Activated naive CD4-positive, alpha-beta T cell treated with anti-CD3 and anti-CD28 coated beads, Interleukin-2, amount 10 ng/mL, durations not matched to agents 7 days and 5 days (primary cell): ENCODE data around the gene RGPD4.
"Not testable (repeated sequence)": the region's sequence is repeated elsewhere in the genome, so short reads cannot be mapped to it uniquely, and the experiment has no call there.

Experiments used
- CTCF ChIA-PET: fragments of 350-600 bp; sonication (Branson Sonifier 250); formaldehyde crosslinking; loops from one replicate; lab custom pipeline; 2021; ENCODE audit warnings: antibody characterized with exemption; lab: Charles Lee
- DNase-seq: peaks from one replicate; pipeline ENCODE4 v3.0.0-alpha.2; 2020
- H3K27ac Mint-ChIP-seq: one replicate; pipeline ENCODE4 v1.8.0; 2021; ENCODE audit warnings: mild to moderate bottlenecking, moderate library complexity, mixed read lengths
- H3K27me3 Mint-ChIP-seq: one replicate; pipeline ENCODE4 v1.8.0; 2021; ENCODE audit warnings: mild to moderate bottlenecking, mixed read lengths
- H3K36me3 Mint-ChIP-seq: one replicate; pipeline ENCODE4 v1.8.0; 2021; ENCODE audit warnings: mixed read lengths
- H3K4me1 Mint-ChIP-seq: one replicate; pipeline ENCODE4 v1.8.0; 2021; ENCODE audit warnings: mixed read lengths
- H3K4me3 Mint-ChIP-seq: one replicate; pipeline ENCODE4 v1.8.0; 2021; ENCODE audit warnings: mild to moderate bottlenecking, moderate library complexity, mixed read lengths
- H3K9me3 Mint-ChIP-seq: one replicate; pipeline ENCODE4 v1.8.0; 2021; ENCODE audit warnings: mixed read lengths

RGPD4 gene

DNA sequence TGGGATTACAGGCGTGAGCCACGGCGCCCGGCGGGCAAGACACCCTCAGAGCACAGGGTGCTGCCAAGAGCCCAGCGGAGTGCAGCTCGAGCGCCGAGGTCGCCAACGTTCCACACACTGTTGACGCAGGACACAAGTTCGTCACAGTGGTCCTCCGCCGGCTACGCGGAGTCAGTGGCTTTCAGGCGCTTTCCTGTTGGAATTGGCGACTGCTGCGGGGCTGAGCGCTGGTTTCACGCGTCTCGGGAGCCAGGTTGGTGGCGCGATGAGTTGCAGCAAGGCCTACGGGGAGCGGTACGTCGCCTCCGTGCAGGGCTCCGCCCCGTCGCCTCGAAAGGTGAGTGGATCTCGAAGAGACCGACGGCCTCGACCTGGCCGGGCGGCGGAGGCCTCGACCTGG, at the start of gene RGPD4:
TSS of gene RGPD4 (plus strand) at position 144 of the 400 bp plus-strand sequence. CDS start at position 266, 122 bp downstream.
- H3K9me3 Mint-ChIP-seq, H3K27ac Mint-ChIP-seq, H3K4me1 Mint-ChIP-seq, H3K4me3 Mint-ChIP-seq, H3K27me3 Mint-ChIP-seq, DNase-seq, H3K36me3 Mint-ChIP-seq, CTCF ChIA-PET: not testable (repeated sequence)

GRCh38 chr2:107777974-107778373, 48.7 kb upstream of the RGPD4 start:
- Mint-ChIP-seq H3K36me3 (no peaks in the 10 kb centered on the region), H3K9me3 (no peaks in the 10 kb centered on the region), H3K4me3 (no peak overlapping the region), H3K27ac (no peak overlapping the region), H3K27me3 (no peaks in the 10 kb centered on the region), H3K4me1 (no peaks in the 10 kb centered on the region)
- CTCF ChIA-PET, result no interaction called here
- no peak for DNase-seq

GRCh38 chr2:107785756-107786155, 40.9 kb upstream of the RGPD4 start:
- H3K27ac Mint-ChIP-seq, result no peak overlapping the region
- H3K4me1 Mint-ChIP-seq, result no peaks in the 10 kb centered on the region
- H3K27me3 Mint-ChIP-seq, result no peaks in the 10 kb centered on the region
- H3K4me3 Mint-ChIP-seq, result no peak overlapping the region
- CTCF ChIA-PET, result no interaction called here
- H3K9me3 Mint-ChIP-seq, result no peaks in the 10 kb centered on the region
- DNase-seq, result no peak
- H3K36me3 Mint-ChIP-seq, result no peaks in the 10 kb centered on the region

DNA sequence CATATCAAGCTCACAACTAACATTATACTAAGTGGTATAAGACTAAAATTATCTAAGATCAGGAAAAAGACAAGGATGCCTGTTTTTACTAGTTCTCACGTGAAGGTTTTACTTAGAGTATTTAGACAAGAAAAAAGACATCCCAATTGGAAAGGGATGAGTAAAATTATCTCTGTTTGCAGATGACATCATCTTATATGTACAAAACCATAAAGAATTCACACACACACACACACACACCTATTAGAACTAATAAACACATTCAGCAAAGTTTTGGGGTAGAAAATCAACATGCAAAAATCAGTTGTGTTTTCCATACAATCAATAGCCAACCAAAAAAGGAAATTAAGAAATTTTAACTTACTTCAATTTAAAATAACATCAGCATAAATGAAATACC, 35.9 kb upstream of the RGPD4 start:
- H3K4me3 Mint-ChIP-seq, result no peak overlapping the region
- DNase-seq, result no peak
- CTCF ChIA-PET, result no interaction called here
- no peaks in the 10 kb centered on the region for H3K36me3 Mint-ChIP-seq
- H3K4me1 Mint-ChIP-seq, result no peaks in the 10 kb centered on the region
- H3K27me3 Mint-ChIP-seq, result no peaks in the 10 kb centered on the region
- no peaks in the 10 kb centered on the region for H3K9me3 Mint-ChIP-seq
- no peak overlapping the region for H3K27ac Mint-ChIP-seq

GRCh38 chr2:107801498-107801897, 25.2 kb upstream of the RGPD4 start:
- Mint-ChIP-seq H3K9me3 (peaks cover under 1% of the 10 kb centered on the region), H3K27ac (no peak overlapping the region), H3K4me3 (no peak overlapping the region), H3K36me3 (no peaks in the 10 kb centered on the region), H3K27me3 (no peaks in the 10 kb centered on the region), H3K4me1 (no peaks in the 10 kb centered on the region)
- no peak for DNase-seq
- CTCF ChIA-PET, result interaction anchor here (0.7 kb wide), 1 partner anchor 387 kb away, joined by 4 read pairs; no protein-coding TSS in a partner anchor

GRCh38 chr2:107804608-107805498, 21.8 kb upstream of the RGPD4 start:
- Mint-ChIP-seq H3K27ac (no peak overlapping the region), H3K27me3 (no peaks in the 10 kb centered on the region), H3K9me3 (peaks cover 2% of the 10 kb centered on the region), H3K4me3 (no peak overlapping the region), H3K4me1 (no peaks in the 10 kb centered on the region), H3K36me3 (no peaks in the 10 kb centered on the region)
- CTCF ChIA-PET, result no interaction called here
- no peak for DNase-seq

GRCh38 chr2:107806901-107807300, 19.8 kb upstream of the RGPD4 start:
- no peak overlapping the region for H3K27ac Mint-ChIP-seq
- H3K27me3 Mint-ChIP-seq, result no peaks in the 10 kb centered on the region
- DNase-seq, result no peak
- no peaks in the 10 kb centered on the region for H3K36me3 Mint-ChIP-seq
- no peak overlapping the region for H3K4me3 Mint-ChIP-seq
- H3K4me1 Mint-ChIP-seq, result no peaks in the 10 kb centered on the region
- CTCF ChIA-PET, result no interaction called here
- peaks cover 2% of the 10 kb centered on the region for H3K9me3 Mint-ChIP-seq

DNA sequence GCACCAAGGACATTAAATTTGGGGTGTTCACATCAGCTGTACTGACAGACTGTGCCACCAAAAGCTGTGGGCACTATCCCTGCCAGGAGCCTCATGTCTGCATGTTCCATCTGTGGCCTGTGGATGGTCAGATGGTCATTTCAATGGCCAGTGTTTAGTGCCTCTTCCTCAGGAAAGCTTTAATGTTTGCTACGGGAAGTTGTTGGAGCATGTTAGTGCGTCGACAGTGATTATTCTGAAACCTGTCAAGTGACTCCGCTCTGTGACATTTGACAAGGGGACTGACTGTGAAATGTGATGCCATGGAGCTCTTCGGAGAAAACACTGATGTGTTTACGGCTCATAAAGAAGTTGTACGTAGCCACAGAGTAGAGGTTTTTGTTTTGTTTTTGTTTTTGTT, 18.7 kb upstream of the RGPD4 start:
- Mint-ChIP-seq H3K9me3 (peaks cover 2% of the 10 kb centered on the region), H3K27ac (no peak overlapping the region), H3K27me3 (no peaks in the 10 kb centered on the region), H3K36me3 (no peaks in the 10 kb centered on the region), H3K4me3 (no peak overlapping the region), H3K4me1 (no peaks in the 10 kb centered on the region)
- DNase-seq, result no peak
- CTCF ChIA-PET, result no interaction called here

DNA sequence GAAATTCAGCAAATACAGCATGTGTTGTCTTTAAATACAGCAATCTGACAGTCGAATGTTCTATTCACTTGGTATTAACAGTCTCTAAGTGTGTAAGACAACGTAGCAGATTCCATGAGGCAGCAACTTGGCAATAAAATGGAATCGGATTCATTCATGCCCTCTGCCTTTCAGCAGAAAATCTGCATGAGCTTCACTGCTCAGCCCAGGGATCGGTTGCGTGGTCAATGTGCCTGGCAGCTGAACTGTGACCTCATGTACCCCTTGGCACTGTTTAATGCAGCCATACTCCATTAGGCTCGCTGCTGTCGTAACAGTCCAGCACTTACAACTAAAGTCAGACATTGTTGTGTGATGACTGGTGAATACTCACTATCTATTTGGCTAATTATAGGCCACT, 17.7 kb upstream of the RGPD4 start:
- H3K27ac Mint-ChIP-seq, result no peak overlapping the region
- no peaks in the 10 kb centered on the region for H3K27me3 Mint-ChIP-seq
- peaks cover 2% of the 10 kb centered on the region for H3K9me3 Mint-ChIP-seq
- no peak overlapping the region for H3K4me3 Mint-ChIP-seq
- H3K4me1 Mint-ChIP-seq, result no peaks in the 10 kb centered on the region
- no peak for DNase-seq
- CTCF ChIA-PET, result no interaction called here
- H3K36me3 Mint-ChIP-seq, result no peaks in the 10 kb centered on the region

DNA sequence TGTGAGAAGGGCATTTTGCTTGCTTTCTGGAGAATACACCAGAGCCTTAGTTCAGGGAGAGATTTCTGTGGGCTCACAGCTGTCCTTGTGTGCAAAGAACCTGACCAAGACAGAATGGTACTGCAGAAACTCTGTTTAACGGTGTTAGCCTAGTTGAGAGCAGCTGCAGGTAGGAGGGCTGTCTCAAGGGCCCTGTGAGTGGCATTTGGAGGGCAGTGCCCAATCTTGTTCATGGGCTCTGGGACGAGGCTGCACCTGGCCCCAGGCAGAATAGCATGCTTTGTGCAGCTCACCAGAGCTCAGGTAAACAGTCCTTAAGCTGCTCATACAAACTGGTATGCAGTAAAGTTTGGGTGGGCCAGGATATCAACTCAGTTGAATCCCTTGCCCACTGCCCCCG, 16.9 kb upstream of the RGPD4 start:
- H3K4me1 Mint-ChIP-seq, result no peaks in the 10 kb centered on the region
- peaks cover 2% of the 10 kb centered on the region for H3K9me3 Mint-ChIP-seq
- DNase-seq, result no peak
- no peaks in the 10 kb centered on the region for H3K36me3 Mint-ChIP-seq
- no peak overlapping the region for H3K4me3 Mint-ChIP-seq
- no peak overlapping the region for H3K27ac Mint-ChIP-seq
- H3K27me3 Mint-ChIP-seq, result no peaks in the 10 kb centered on the region
- CTCF ChIA-PET, result no interaction called here

- CTCF ChIA-PET, result no interaction called here
- Mint-ChIP-seq H3K27ac (no peak overlapping the region), H3K36me3 (no peaks in the 10 kb centered on the region), H3K27me3 (no peaks in the 10 kb centered on the region), H3K4me1 (no peaks in the 10 kb centered on the region), H3K4me3 (no peak overlapping the region), H3K9me3 (peaks cover 2% of the 10 kb centered on the region)
- DNase-seq, result no peak
Observed at GRCh38 chr2:107810734-107811133, 16.0 kb upstream of the RGPD4 start.

DNA sequence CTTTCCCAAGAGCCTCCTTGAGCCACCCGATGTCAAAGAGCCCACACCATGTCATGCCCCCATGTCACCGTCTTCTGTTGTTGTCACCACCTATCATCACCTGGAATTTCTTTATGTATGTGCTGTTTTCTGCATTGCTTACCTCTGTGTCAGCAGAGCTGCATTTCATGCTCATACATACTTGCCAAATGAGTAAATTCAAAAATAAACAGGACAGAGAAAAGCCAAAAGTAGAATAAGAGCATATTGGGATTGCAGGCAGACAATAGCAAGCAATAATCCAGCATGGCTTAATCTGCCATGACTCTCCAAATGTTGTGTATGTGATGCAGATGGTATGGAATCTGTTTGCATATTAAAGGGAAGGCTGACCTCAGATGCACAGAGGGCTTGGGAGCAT, 15.3 kb upstream of the RGPD4 start:
- H3K27me3 Mint-ChIP-seq, result no peaks in the 10 kb centered on the region
- H3K4me1 Mint-ChIP-seq, result no peaks in the 10 kb centered on the region
- CTCF ChIA-PET, result no interaction called here
- H3K36me3 Mint-ChIP-seq, result no peaks in the 10 kb centered on the region
- H3K4me3 Mint-ChIP-seq, result no peak overlapping the region
- peaks cover 2% of the 10 kb centered on the region for H3K9me3 Mint-ChIP-seq
- no peak overlapping the region for H3K27ac Mint-ChIP-seq
- DNase-seq, result no peak

DNA sequence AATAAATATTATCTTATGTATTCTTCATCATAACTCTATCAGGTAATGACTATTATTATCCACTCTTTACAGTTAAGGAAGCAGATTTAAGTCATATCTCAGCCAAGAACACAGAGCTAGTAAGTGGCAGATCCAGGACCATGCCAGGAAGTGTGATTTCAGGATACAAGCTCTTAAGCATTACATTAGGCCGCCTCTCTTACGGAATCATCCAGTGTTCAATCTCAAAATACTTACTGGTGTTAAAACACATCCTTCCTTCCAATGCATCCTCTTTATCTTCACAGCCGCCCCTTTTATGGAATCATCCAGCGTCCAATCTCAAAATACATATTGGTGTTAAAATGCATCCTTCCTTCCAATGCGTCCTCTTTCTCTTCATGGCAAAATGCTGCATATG, 14.7 kb upstream of the RGPD4 start:
- Mint-ChIP-seq H3K27me3 (no peaks in the 10 kb centered on the region), H3K4me1 (no peaks in the 10 kb centered on the region), H3K27ac (no peak overlapping the region), H3K9me3 (no peaks in the 10 kb centered on the region), H3K4me3 (no peak overlapping the region), H3K36me3 (no peaks in the 10 kb centered on the region)
- CTCF ChIA-PET, result no interaction called here
- DNase-seq, result no peak

DNA sequence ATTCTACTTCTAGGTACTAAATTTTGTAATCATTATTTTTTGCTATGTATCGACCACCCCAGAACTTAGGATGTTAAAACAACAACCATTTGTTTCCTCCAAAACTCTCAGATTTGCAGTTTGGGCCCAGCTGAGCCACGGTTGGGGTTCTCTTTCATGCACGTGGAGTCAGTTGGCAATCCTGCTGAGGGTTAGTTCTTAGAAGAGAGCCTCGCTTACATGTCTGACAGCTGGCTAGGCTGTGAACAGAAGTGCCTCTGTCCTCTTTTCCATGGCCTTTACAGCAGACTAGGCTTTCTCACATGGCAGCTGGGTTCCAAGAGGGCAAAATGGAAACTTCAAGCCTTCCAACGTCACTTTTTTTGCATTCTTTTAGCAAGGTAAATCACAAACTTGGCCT, 9.3 kb upstream of the RGPD4 start:
- no peaks in the 10 kb centered on the region for H3K9me3 Mint-ChIP-seq
- no peaks in the 10 kb centered on the region for H3K4me1 Mint-ChIP-seq
- H3K27ac Mint-ChIP-seq, result no peak overlapping the region
- no peaks in the 10 kb centered on the region for H3K36me3 Mint-ChIP-seq
- no peaks in the 10 kb centered on the region for H3K27me3 Mint-ChIP-seq
- no peak for DNase-seq
- H3K4me3 Mint-ChIP-seq, result no peak overlapping the region
- CTCF ChIA-PET, result no interaction called here

DNA sequence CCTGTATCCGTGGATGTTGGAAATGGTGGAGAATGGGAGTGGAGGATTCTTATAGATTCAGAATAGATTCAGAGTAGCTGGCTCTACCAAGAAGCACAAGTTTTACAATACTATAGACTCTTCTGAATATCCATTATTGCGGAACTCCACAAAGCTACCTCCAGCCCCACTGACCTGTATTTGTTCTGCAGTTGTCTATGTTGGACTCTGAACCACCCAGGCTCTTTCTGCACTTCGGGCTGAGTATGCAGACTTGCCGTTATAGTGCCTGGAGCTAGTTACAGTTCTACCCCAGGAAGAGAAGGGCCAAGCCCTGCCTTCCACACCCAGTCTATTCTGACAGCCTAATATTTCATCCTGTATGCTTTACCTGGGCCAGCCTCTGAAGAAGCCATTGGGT, 4.4 kb upstream of the RGPD4 start:
- Mint-ChIP-seq H3K36me3 (no peaks in the 10 kb centered on the region), H3K4me1 (no peaks in the 10 kb centered on the region), H3K27ac (no peak overlapping the region), H3K9me3 (no peaks in the 10 kb centered on the region), H3K27me3 (no peaks in the 10 kb centered on the region), H3K4me3 (no peak overlapping the region)
- no peak for DNase-seq
- CTCF ChIA-PET, result no interaction called here
